Activated B cell treated with CpG ODN at 0.5 μM for 24 hours (primary cell): ENCODE measurements around the gene KAT6B. TPM values are rescaled to one million over a fixed set of nuclear protein-coding genes. Genes with fewer than 3 reads are reported as not detected.

Source experiments
- ATAC-seq: fragments of 200-7000 bp; cut with Tn5 transposase; one replicate; pipeline ENCODE4 v1.10.0; 2021; ENCODE audit warnings: low read depth, mild to moderate bottlenecking, moderate library complexity
- CTCF ChIA-PET: fragments of 350-600 bp; sonication (Branson Sonifier 250); formaldehyde crosslinking; loops from one replicate; lab custom pipeline; 2021; ENCODE audit warnings: antibody characterized with exemption; lab: Charles Lee
- POLR2A ChIA-PET: fragments of 350-600 bp; sonication (Branson Sonifier 250); formaldehyde crosslinking; loops from one replicate; lab custom pipeline; 2021; ENCODE audit warnings: antibody characterized with exemption; lab: Charles Lee
- DNase-seq: peaks from one replicate; pipeline ENCODE4 v3.0.0; 2022
- H3K27ac Mint-ChIP-seq: one replicate; pipeline ENCODE4 v1.8.0; 2020; ENCODE audit warnings: mixed read lengths
- H3K27me3 Mint-ChIP-seq: one replicate; pipeline ENCODE4 v1.8.0; 2021; ENCODE audit warnings: mixed read lengths
- H3K36me3 Mint-ChIP-seq: one replicate; pipeline ENCODE4 v1.8.0; 2021; ENCODE audit warnings: low read depth, mixed read lengths
- H3K4me1 Mint-ChIP-seq: one replicate; pipeline ENCODE4 v1.8.0; 2021; ENCODE audit warnings: mixed read lengths
- H3K4me3 Mint-ChIP-seq: one replicate; pipeline ENCODE4 v1.8.0; 2020; ENCODE audit warnings: mild to moderate bottlenecking, mixed read lengths
- H3K9me3 Mint-ChIP-seq: one replicate; pipeline ENCODE4 v1.8.0; 2020; ENCODE audit warnings: mixed read lengths
- intact Hi-C: fragments of 100-400 bp; cut with micrococcal nuclease; formaldehyde crosslinking; loops from one replicate; pipeline ENCODE4 v1.15.1; 2024
- total RNA-seq: library from RNA; stranded (reverse); gene quantifications from 2 replicates; pipeline ENCODE4 v1.2.3, GENCODE V29; 2022
- TF ChIP-seq, protein P1 (sequence below): fragments of 200-600 bp; IDR thresholded peaks from one replicate; pipeline ENCODE4 v1.8.0; 2022; ENCODE audit warnings: antibody characterized with exemption, mild to moderate bottlenecking

The KAT6B gene
- total RNA-seq, 1 donor from 2014 or later = 45.2 TPM

DNA sequence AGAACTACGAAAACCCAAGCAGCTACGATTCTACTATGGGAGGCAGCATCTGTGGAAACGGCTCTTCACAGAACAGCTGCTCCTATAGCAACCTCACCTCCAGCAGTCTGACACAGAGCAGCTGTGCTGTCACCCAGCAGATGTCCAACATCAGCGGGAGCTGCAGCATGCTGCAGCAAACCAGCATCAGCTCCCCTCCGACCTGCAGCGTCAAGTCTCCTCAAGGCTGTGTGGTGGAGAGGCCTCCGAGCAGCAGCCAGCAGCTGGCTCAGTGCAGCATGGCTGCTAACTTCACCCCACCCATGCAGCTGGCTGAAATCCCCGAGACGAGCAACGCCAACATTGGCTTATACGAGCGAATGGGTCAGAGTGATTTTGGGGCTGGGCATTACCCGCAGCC lies 203.5 kb downstream of the KAT6B start:
- POLR2A ChIA-PET = no interaction called here
- Mint-ChIP-seq H3K4me1 (peaks cover 2% of the 10 kb centered on the region), H3K27ac (no peak overlapping the region), H3K9me3 (no peaks in the 10 kb centered on the region), H3K36me3 (peaks cover 53% of the 10 kb centered on the region), H3K4me3 (no peak overlapping the region), H3K27me3 (no peaks in the 10 kb centered on the region)
- TF ChIP-seq, protein P1, sequence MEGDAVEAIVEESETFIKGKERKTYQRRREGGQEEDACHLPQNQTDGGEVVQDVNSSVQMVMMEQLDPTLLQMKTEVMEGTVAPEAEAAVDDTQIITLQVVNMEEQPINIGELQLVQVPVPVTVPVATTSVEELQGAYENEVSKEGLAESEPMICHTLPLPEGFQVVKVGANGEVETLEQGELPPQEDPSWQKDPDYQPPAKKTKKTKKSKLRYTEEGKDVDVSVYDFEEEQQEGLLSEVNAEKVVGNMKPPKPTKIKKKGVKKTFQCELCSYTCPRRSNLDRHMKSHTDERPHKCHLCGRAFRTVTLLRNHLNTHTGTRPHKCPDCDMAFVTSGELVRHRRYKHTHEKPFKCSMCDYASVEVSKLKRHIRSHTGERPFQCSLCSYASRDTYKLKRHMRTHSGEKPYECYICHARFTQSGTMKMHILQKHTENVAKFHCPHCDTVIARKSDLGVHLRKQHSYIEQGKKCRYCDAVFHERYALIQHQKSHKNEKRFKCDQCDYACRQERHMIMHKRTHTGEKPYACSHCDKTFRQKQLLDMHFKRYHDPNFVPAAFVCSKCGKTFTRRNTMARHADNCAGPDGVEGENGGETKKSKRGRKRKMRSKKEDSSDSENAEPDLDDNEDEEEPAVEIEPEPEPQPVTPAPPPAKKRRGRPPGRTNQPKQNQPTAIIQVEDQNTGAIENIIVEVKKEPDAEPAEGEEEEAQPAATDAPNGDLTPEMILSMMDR = no peak
- CTCF ChIA-PET = interaction anchor here (0.6 kb wide), 1 partner anchor 530 kb away, joined by 3 read pairs; no protein-coding TSS in a partner anchor
- DNase-seq (no peak), ATAC-seq (no peak)
- intact Hi-C loops = no loop called here

DNA sequence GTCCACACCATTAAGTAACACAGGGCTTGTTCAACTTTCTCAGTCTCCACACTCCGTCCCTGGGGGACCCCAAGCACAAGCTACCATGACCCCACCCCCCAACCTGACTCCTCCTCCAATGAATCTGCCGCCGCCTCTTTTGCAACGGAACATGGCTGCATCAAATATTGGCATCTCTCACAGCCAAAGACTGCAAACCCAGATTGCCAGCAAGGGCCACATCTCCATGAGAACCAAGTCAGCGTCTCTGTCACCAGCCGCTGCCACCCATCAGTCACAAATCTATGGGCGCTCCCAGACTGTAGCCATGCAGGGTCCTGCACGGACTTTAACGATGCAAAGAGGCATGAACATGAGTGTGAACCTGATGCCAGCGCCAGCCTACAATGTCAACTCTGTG lies 204.0 kb downstream of the KAT6B start:
- H3K4me1 Mint-ChIP-seq = peaks cover 2% of the 10 kb centered on the region
- no peaks in the 10 kb centered on the region for H3K27me3 Mint-ChIP-seq
- intact Hi-C loops = no loop called here
- CTCF ChIA-PET = interaction anchor here (0.6 kb wide), 1 partner anchor 531 kb away, joined by 3 read pairs; no protein-coding TSS in a partner anchor
- no peaks in the 10 kb centered on the region for H3K9me3 Mint-ChIP-seq
- H3K27ac Mint-ChIP-seq = no peak overlapping the region
- H3K4me3 Mint-ChIP-seq = no peak overlapping the region
- ATAC-seq = no peak
- POLR2A ChIA-PET = no interaction called here
- DNase-seq = no peak
- peaks cover 48% of the 10 kb centered on the region for H3K36me3 Mint-ChIP-seq
- TF ChIP-seq, protein P1 = no peak

DNA sequence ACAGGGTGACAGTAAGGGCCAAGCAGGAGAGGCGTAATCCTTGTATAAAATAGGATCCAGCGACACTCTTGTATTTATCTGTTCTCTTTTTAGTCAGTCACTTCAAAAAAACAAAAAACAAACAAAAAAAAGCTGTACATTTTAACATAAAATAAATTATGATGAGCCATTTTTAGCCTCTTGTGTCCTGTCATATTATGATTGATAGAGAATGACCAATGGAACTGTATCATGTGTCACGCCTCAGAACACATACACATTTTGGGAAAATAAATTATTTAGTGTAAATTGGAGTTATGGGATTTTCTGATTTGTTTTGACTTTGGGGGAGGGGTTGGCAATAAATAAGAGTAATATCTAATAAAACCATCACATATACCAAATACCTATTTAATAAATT lies 205.7 kb downstream of the KAT6B start:
- H3K27ac Mint-ChIP-seq = no peak overlapping the region
- no peaks in the 10 kb centered on the region for H3K9me3 Mint-ChIP-seq
- ChIA-PET CTCF (no interaction called here), POLR2A (interaction anchor here (0.6 kb wide), 1 partner anchor 13 kb away, joined by 4 read pairs; no protein-coding TSS in a partner anchor)
- intact Hi-C loops = no loop called here
- TF ChIP-seq, protein P1 = no peak
- H3K27me3 Mint-ChIP-seq = no peaks in the 10 kb centered on the region
- H3K4me3 Mint-ChIP-seq = no peak overlapping the region
- peaks cover 35% of the 10 kb centered on the region for H3K36me3 Mint-ChIP-seq
- H3K4me1 Mint-ChIP-seq = peaks cover 14% of the 10 kb centered on the region
- DNase-seq (no peak), ATAC-seq (no peak)

DNA sequence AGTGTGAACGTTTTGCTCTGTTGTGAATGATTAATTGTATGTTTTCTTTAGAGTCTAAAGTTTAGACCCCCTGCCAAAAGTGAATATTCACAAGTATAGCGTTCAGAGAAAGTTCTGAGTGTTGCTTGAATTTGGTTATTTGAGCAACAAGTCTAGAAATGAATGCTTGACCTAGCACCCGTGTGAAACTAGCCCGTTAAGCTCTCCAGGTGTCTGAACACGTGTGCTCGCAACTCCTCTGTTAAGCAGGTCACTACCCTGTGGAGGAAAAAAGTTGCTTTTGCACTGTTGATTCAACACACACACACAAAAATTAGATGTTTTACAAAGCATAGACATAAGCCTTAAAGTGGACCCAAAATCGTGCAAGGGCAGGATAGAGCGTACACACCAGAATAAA lies 206.4 kb downstream of the KAT6B start:
- H3K4me3 Mint-ChIP-seq = no peak overlapping the region
- peaks cover 32% of the 10 kb centered on the region for H3K36me3 Mint-ChIP-seq
- ChIA-PET CTCF (no interaction called here), POLR2A (no interaction called here)
- H3K4me1 Mint-ChIP-seq = peaks cover 14% of the 10 kb centered on the region
- H3K27ac Mint-ChIP-seq = no peak overlapping the region
- intact Hi-C loops = no loop called here
- ATAC-seq (no peak), DNase-seq (no peak)
- TF ChIP-seq, protein P1 = no peak
- H3K9me3 Mint-ChIP-seq = no peaks in the 10 kb centered on the region
- no peaks in the 10 kb centered on the region for H3K27me3 Mint-ChIP-seq

DNA sequence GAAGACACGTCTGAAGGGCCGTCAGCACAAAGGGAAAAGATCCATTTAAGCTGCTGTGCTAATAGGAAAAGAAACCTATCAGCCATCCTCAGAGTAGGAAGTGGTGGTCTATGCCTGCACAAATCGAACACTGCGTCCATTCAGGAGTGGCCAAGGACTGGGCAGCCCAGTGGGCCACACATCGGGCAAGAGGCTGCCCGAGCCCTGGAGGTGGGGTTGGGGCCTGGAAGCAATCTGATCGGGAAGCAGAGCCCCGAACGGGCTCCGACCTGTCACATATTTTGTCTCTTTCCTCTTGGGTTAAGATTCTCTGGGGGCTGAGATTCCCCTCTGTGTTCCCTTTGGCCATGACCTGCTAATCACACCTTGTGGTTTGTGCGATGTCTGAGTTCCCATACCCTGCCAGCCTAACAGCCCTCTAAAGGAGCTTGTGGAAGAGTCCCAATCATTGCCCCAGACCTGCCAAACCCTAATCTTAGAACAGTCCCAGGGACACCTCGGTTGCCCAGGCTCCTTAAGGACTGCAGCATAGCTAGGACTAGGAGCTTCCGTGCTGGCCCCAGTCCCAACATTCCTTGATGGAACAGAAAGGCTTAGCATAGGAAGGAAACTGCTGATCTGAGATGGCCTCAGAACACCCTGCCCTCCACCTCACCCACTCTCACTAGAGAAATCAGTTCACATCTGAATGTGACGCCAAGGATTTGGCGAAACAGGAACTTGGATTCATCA lies 207.2 kb downstream of the KAT6B start:
- Mint-ChIP-seq H3K27ac (no peak overlapping the region), H3K9me3 (no peaks in the 10 kb centered on the region), H3K4me3 (no peak overlapping the region), H3K4me1 (peaks cover 14% of the 10 kb centered on the region), H3K27me3 (no peaks in the 10 kb centered on the region), H3K36me3 (peaks cover 24% of the 10 kb centered on the region)
- DNase-seq = no peak
- ATAC-seq = no peak
- intact Hi-C loops = no loop called here
- ChIA-PET POLR2A (interaction anchor here (1.0 kb wide), 1 partner anchor 285 kb away, joined by 3 read pairs; no protein-coding TSS in a partner anchor), CTCF (no interaction called here)
- TF ChIP-seq, protein P1 = no peak
